Hematopoietic multipotent progenitor cell (in vitro differentiated cells): ENCODE measurements around the gene IFNL1. TPM values are rescaled to one million over a fixed set of nuclear protein-coding genes. Genes with fewer than 3 reads are reported as not detected.
"Not testable (repeated sequence)": the region's sequence is repeated elsewhere in the genome, so short reads cannot be mapped to it uniquely, and the experiment has no call there.

Experiments used
- DNase-seq, 3 donors: peaks; one replicate each; pipeline ENCODE4 v3.0.0-alpha.2; 2011 to 2015; ENCODE audit warnings: low read depth in 2 of 3, low spot score in 2 of 3
- total RNA-seq: library from RNA; depleted of rRNA; stranded (reverse); fragments of >200 nt; gene quantifications from one replicate; pipeline ENCODE4 v1.2.3, GENCODE V29; 2012

IFNL1 gene
- total RNA-seq, 1 donor, result not detected

GRCh38 chr19:39307822-39308530 is 11.8 kb downstream of the IFNL1 start:
- no peak for DNase-seq

DNA sequence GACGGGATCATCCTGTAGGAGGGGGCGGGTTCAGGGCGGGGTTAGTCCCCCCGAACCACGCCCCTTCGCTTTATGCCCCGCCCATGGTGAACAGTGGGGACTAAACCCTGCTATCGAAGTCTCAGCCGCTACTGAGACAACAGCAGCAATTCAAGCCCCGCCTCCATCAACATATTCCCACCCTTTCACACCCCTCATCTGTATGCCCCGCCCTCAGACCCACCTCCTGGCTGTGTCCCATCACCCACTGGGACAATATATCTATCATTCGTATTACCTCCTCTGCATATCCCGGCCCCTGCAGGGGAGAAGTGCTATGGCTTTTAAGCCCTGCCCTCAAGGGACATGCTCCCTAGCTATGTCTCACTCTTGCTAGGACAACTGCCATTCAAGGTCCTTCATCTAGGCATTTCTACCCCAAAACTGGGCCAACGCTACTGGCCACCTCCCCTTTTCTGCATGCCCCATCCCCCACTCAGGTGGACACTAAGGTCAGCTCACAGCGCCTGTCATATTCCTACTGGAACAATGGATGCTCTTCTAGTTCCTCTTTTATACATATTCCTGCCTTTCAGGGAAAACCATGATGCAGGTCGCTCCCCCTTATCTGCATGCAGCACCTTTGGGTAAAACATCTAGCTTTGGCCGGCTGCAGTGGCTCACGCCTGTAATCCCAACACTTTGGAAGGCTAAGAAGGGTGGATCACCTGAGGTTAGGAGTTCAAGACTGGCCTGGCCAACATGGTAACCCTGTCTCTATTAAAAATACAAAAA is 12.5 kb downstream of the IFNL1 start:
- no peak for DNase-seq

GRCh38 chr19:39309305-39309670 is 13.1 kb downstream of the IFNL1 start:
- not testable (repeated sequence) for DNase-seq

- DNase-seq, result peak in 1 of 3 donors; percentile 50
Measured at GRCh38 chr19:39310558-39311311, 14.5 kb downstream of the IFNL1 start.

- DNase-seq, result no peak
Measured at GRCh38 chr19:39314016-39314728, 18.0 kb downstream of the IFNL1 start.

DNA sequence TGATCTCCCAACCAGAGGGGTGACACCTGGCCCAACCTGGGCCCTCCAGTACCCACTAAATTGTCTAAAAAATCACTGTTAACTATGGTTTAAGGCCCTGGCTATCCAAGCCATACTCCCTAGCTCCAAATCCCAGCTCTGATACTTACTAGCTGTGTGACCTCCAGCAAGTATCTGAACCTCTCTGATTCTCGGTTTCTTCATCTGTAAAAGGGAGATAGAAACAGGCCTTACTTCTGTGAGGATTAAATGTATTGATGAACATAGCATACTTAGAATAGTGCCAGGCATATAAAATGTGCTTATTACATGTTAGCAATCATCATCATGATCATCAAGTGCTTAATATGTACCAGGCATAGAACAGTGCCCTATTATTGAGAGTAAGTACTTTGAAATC is 19.7 kb downstream of the IFNL1 start:
- DNase-seq, result no peak

- no peak for DNase-seq
Measured at GRCh38 chr19:39316627-39317321, 20.6 kb downstream of the IFNL1 start.

DNA sequence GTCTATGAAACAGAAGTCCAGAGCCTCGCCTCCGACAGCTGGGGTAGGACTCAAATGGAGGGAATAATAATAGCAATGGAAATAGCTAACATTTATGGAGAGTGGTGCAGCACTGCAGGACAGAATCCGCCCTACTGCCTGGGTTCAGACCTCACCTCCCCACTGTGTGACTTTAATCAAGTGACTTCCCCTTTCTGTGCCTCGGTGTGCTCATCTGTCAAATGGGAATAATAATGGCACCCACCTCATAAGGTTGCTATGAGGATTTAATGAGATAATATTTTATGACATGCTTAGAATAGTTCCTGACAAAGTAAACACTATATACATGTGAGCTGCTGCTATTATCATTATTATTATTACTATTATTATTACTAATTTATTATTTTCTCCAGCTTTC is 21.3 kb downstream of the IFNL1 start:
- DNase-seq, result no peak

- DNase-seq, result no peak
Measured at GRCh38 chr19:39318071-39318470, 21.9 kb downstream of the IFNL1 start.

- no peak for DNase-seq
Measured at GRCh38 chr19:39318690-39319089, 22.5 kb downstream of the IFNL1 start.

- DNase-seq, result no peak
Measured at GRCh38 chr19:39319098-39319891, 23.1 kb downstream of the IFNL1 start.

DNA sequence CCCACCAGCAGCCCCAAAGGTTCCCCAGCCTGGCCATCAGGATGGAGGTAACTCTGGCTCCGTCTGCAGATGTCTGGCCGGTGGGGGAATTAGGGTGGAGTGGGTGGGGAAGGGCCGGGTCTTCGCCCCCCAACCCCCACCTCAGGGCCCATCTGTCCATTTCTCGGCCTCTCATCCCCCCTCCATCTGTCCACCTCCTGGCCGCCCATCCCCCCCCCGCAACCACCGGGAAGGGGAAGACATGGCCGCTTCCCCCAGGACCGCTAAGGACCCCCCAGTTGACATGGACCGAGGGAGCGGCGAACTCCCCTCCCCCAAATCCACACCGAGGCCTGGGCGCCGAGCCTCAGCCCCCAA is 23.7 kb downstream of the IFNL1 start:
- DNase-seq, result no peak

DNA sequence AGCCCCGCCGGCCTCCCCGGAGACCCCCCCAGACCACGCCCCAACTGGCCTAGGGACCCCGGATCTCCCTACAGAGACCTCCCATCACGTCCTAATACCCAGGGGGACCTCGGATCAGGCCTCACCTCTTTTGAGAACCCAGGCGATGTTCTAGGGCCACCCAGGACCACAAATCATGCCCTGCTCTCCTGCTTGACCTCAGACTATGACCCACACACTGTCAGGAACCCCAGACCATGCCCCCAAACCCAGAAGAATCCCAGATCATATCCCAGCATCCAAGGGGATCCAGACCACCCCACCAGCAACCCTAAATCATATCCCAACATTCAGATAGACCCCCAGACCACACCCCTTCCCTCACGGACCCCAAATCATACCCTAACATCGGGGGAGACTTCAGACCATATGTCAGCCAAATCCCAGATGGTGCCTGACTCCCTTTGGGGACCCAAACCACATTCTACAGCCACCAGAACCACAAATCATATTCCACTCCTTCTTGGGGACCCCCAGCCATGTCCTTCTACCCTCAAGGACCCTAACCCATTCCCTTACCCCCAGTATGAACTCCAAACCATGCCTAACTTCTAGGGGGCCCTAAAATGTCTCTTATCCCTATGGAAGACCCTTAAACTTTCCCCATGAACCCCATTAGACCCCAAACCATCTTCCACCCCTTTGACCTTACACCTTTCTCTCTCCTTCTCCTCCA is 25.1 kb downstream of the IFNL1 start:
- no peak for DNase-seq

DNA sequence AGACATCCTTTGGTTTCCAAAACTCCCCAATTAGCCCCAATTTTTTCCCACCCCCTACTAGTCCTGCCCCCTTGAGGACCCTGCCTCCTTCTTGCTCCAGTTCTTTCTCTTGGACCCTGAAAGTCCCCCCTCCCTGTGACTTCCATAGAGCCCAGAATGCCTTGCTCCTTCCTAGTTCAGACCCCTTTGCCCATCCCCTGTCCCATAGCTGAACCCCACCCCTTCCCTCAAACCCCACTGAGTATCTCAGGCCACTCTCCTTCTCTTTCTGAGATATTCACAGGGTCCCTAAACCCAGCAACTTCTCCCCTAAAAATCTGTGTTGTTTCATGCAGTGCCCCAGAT is 25.6 kb downstream of the IFNL1 start:
- DNase-seq, result no peak

DNA sequence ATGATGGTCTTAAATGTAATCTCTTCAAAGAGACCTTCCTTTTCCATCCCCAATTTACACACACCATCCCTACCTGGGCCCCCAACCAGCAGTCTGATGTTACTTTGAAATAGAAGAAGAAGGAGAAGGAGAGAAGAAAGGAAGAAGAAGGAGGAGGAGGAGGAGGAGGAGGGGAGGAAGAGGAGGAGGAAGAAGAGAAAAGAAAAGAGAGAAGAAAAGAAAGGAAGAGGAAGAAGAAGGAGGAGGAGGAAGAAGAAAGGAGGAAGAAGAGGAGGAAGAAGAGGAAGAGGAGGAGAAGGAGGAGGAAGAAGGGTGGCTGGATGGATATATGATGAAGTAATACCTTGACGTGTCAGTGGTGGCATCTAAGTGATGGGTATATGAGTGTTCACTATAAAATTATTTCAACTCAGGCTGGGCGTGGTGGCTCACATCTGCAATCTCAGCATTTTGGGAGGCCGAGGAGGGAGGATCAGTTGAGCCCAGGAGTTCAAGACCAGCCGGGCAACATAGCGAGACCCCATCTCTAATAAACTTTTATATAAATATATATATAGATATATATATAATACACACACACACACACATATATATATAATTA is 28.1 kb downstream of the IFNL1 start:
- no peak for DNase-seq

GRCh38 chr19:39325778-39326665 is 29.8 kb downstream of the IFNL1 start:
- peak in 1 of 3 donors; percentile 34 for DNase-seq

DNA sequence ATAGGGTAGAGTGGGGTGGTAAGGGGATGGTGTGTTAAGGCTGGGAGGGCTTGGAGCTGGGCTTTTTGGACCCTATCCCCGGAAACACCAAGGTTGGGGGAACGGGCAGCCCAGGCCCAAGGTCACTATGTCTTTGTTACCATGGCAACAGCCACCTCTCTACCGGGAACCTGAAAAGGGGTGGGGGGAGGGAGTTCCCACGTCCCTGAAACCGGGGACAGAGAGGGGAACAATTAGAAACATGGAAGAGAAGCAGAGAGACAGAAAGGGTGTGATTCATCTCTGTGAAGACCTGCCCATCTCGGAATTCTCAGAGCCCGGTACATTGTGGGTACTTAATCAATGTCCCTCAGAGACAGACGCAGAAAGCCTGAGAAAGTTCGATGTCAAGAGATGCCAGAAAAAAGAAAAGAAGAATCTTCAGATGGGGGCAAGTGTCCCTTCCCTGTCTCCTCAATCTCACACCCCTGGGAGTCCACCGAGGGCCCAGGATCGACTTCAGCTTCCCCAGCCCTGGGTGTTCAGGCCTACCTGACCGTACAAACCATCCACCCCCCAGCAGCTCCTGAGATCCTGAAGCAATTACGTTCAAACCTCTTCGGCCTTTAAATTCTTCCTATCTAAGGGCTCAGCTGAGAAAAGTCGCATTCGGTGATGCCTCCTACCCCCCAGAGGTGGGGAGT is 31.3 kb downstream of the IFNL1 start:
- no peak for DNase-seq
